Stimulated activated CD4-positive, alpha-beta T cell treated with anti-CD3 and anti-CD28 coated beads, Interleukin-4, amount 100 ng/mL, for 1 hour (primary cell): ENCODE results near the gene SH3RF2.
"Not testable (repeated sequence)": the region's sequence is repeated elsewhere in the genome, so short reads cannot be mapped to it uniquely, and the experiment has no call there.

ENCODE experiments used
- DNase-seq: peaks from one replicate; pipeline ENCODE4 v3.0.0-alpha.2; 2020

The SH3RF2 gene

GRCh38 chr5:145951071-145951470 is 14.7 kb downstream of the SH3RF2 start:
- DNase-seq = no peak

- DNase-seq = no peak
Measured at GRCh38 chr5:145953202-145953601, 16.8 kb downstream of the SH3RF2 start.

DNA sequence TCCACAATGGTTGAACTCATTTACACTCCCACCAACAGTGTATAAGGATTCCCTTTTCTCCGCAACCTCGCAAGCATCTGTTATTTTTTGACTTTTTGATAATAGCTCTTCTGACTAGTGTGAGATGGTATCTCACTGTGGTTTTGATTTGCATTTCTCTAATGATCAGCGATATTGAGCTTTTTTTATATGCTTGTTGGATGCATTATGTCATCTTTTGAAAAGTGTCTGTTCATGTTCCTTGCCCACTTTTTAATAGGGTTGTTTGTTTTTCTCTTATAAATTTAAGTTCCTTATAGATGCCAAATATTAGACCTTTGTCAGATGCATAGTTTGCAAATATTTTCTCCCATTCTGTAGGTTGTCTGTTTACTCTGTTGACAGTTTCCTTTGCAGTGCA is 17.8 kb downstream of the SH3RF2 start:
- not testable (repeated sequence) for DNase-seq

DNA sequence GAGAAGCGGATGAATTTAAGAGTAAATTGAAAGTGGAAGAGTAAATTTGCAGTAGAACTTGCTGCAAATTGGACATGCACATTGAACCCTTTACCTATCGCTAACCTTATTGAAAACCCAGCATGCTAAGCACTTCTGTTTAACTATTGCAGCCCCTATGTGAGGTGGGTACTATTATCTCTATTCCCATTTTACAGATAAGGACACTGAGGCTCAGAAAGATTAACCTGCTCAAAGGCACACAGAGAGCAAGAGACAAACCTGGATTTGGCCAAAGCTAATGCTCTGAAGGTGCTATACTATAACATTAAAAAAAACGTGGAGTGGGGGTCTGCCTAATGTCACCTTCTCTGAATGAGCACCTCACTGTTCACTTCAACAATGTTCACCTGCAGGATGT is 21.0 kb downstream of the SH3RF2 start:
- no peak for DNase-seq

DNA sequence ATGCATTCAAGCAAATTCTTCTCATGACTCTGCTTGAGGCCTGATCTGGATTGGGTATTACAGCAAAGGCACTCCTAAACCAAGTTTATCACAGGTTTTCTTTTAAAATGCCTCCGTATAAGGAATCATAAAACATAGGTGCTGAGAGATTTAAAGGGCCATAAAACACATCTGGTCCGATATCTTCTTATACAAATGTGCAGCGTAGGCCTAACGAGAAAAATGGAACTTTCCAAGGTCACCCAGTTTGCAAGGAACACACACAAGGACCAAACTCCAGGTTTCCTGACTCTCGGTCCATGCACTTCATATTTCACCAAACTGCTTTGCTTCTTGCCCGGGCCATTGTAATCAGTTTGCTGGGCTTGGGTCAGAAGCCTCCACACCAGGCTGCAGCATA is 22.1 kb downstream of the SH3RF2 start:
- DNase-seq = no peak

DNA sequence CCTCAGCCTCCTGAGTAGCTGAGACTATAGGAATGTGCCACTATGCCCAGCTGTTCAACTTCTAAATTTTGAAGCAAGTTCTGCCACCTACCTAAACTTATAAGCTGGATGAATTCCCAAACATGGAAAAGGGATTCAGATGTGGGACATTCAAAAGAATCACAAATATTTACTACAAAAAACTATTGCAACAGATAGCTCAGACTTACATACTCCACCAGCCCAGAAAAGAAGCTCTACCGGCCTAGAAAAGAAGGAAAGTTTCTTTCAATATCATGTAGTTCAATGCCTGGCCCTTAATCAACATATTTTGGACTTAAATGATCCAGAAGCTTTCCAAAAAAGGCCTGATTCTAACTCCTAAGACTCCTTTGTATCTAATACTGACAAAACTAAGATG is 23.8 kb downstream of the SH3RF2 start:
- no peak for DNase-seq

- no peak for DNase-seq
Measured at GRCh38 chr5:145960848-145961600, 24.6 kb downstream of the SH3RF2 start.

DNA sequence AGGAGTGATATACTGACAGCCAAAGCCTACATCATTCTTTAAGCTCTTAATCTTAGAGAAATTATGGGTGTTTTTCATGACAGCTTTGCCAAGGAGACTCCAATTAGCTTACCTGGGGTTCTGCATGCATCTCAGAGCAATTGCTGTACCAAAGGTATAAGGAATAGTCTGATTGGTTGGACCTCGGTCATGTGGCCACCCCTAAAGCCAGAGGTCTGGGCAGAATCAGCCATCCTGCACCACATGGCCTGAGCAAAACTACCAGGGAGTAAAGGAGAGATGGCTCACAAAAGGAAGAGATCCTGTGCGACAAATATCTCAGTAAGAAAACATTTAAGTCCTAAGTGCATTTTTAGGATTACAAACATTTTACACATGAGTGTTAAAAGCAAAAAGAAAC is 25.6 kb downstream of the SH3RF2 start:
- DNase-seq = no peak

- not testable (repeated sequence) for DNase-seq
Measured at GRCh38 chr5:145964008-145964407, 27.6 kb downstream of the SH3RF2 start.

- no peak for DNase-seq
Measured at GRCh38 chr5:145965804-145966203, 29.4 kb downstream of the SH3RF2 start.

GRCh38 chr5:145967296-145967695 is 30.9 kb downstream of the SH3RF2 start:
- no peak for DNase-seq

DNA sequence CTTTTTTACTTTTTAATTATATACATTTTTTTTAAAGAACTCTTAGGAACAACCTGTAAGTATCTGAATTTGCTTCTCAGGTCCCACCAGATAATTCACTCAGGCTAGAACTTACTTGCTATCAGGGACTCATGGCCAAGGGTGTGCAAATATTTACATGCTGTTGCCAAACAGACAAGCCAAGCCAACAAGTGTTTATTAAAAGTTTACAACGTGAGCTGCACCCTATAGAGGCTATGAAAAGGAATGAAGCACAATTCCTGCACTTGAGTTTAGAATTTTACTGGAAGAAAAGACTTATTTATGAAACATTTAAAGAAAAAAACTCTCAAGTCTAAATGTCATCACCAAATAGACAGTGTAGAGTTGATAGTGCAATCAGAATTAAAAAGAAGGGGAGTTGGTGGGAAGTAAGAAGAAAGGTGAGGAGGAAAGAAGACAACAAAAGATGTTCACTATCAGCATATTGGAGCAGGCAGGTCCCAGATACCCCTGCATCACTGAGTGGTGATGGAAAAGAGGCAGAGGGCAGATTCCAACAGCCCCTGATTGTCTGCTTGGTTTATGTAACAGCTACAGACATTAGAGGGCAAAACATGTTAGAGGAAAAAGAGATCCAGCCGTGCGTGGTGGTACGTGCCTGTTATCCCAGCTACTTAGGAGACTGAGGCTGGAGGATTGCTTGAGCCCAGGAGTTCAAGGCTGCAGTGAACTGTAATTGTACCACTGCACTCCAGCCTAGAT is 32.8 kb downstream of the SH3RF2 start:
- no peak for DNase-seq

DNA sequence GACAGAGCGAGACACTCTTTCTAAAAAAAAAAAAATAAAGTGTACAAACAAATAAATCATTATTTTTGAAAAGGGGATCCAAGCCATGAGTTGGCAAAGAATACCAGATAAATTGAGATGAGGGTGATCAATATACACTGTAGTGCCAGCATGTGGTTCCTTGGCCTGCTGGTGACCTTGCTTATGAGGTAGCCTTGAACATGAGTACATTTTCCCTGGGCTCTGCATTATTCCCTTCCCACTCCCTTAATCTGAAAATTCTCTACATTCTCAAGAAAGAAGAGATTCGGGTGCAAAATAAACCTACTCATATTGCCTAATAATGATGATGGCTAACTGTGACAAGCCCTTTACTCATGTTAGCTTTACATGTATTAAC is 33.3 kb downstream of the SH3RF2 start:
- no peak for DNase-seq

DNA sequence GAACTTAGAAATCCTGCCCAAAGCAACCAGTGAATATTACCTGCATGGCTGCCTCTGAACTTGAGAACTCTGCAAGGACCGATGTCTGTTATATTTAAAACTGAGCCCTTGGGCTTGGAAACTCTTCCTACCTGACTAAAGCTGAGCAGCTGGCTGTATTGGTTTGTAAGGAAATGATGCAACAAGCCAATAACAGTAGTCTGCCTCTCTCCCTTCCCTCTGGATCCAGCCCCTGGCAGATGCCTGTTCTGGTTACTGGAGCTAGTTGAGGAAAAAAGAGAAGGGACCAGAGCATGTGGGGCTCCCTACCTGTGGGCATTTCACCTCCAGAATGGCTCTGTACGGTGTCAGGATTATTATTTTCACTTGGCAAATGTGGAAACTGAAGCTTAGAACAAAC is 34.7 kb downstream of the SH3RF2 start:
- DNase-seq = no peak

- DNase-seq = no peak
Measured at GRCh38 chr5:145971701-145972100, 35.3 kb downstream of the SH3RF2 start.

GRCh38 chr5:145975001-145975360 is 38.6 kb downstream of the SH3RF2 start:
- DNase-seq = no peak

DNA sequence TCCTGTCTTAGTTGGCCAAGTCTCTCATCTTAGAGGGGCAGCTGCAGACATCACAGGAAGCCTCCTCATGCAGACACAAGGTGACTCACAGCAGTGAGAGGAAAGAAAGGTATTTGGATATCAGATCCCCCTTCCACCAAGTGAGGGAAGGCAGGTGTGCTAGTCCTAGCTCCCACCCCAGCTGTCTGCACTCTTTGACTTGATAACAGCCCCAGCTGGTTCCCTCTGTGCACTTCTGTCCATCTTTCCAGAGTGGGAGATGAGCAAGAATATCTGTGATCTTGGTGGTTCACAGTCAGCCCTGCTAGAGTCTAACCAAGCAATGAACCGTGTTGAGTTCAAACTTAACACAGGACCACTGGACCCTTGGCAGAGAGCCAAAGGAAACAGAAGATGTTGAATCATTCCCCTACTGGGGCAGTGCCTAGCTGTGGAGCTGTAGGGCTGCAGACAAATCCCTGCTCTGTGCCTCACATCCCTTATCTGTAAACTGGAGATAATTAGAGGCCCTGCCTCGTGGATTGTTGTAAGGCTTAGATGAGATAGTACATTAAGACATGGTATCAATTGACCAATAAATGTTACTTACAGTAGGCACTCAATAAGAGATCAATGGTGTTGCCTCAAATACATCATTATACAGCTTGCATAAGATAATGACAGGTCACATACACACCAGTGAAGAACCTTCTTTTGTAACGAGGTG is 39.1 kb downstream of the SH3RF2 start:
- DNase-seq = no peak

DNA sequence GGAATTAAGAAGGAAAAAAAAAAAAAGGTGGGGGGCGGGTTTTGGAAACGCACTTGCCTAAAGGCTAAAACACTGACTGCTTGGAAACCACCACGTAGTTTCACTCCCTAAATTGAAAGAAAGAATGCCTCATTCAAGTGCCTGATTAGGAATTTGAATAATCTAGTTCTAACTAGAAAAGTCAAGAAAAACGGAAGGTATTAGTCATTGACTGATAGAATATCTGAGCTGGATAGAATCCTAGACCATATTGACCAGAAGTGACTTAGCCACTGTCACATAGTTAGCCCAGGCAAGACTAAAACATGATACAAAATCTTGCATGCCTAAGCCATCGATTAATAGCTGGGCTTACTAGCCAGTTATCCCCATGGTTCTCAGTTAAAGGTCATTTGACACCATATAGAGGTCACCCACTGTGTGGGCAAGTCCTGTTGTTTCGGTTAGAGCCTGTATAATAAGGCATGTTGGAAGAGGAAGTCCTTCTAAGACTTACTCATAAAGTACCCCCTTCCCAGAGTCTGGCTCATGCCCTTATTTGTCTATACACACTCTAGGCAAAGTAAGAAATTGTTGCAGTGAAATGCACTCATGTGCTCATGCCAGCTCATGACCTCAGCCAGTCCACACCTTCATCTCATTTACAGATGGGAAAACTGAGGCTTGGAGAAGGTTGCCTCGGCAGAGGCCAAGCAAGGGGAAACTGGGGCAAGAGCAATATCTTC is 40.2 kb downstream of the SH3RF2 start:
- DNase-seq = no peak

- DNase-seq = no peak
Measured at GRCh38 chr5:145978171-145978570, 41.8 kb downstream of the SH3RF2 start.

- DNase-seq = no peak
Measured at GRCh38 chr5:145978708-145979107, 42.3 kb downstream of the SH3RF2 start.

GRCh38 chr5:145979270-145980223 is 43.2 kb downstream of the SH3RF2 start:
- no peak for DNase-seq

DNA sequence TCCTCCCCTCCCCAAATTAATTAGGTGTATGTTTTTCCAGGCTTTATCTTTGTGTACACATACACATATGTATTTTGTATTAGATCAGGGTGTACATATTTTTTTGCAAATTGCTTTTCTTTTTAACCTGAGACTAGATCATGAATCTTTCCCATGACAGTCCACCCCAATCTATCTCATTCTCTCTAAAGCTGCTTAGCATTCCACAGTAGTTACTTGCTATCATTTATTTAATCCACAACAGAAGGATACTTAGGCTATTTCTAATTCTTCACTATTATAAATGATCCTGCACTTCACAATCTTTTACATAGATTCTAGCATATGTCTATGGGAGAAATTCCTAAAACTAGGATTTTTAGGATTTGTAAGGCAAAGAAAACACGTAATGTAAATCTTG is 43.9 kb downstream of the SH3RF2 start:
- no peak for DNase-seq
